Epidermal melanocyte (primary cell): ENCODE measurements around the gene ZNF746.
"Not testable (repeated sequence)": the region's sequence is repeated elsewhere in the genome, so short reads cannot be mapped to it uniquely, and the experiment has no call there.

Experiments used
- DNase-seq: peaks from one replicate; pipeline ENCODE4 v3.0.0; 2011; ENCODE audit warnings: low spot score; ENCODE audit not compliant: insufficient read length

Gene ZNF746

GRCh38 chr7:149497467-149498261 lies at the start of gene ZNF746:
Gene ZNF746, minus strand, starts transcription at chr7:149497809. Its CDS starts 273 bp downstream, at chr7:149497536.
- DNase-seq: peak; percentile 79

- no peak for DNase-seq
Measured at GRCh38 chr7:149547126-149547525, 49.5 kb upstream of the ZNF746 start.

GRCh38 chr7:149546331-149546730 lies 48.7 kb upstream of the ZNF746 start:
- no peak for DNase-seq

GRCh38 chr7:149544028-149544427 lies 46.4 kb upstream of the ZNF746 start:
- no peak for DNase-seq

GRCh38 chr7:149532654-149533053 lies 35.0 kb upstream of the ZNF746 start:
- DNase-seq: no peak

- DNase-seq: no peak
Measured at GRCh38 chr7:149529136-149529718, 31.6 kb upstream of the ZNF746 start.

- no peak for DNase-seq
Measured at GRCh38 chr7:149527414-149527813, 29.8 kb upstream of the ZNF746 start.

GRCh38 chr7:149525280-149525679 lies 27.7 kb upstream of the ZNF746 start:
- no peak for DNase-seq

- no peak for DNase-seq
Measured at GRCh38 chr7:149524394-149524793, 26.8 kb upstream of the ZNF746 start.

GRCh38 chr7:149510248-149510647 lies 12.6 kb upstream of the ZNF746 start:
- DNase-seq: no peak

GRCh38 chr7:149509774-149510173 lies 12.2 kb upstream of the ZNF746 start:
- no peak for DNase-seq

GRCh38 chr7:149505551-149505950 lies 7.9 kb upstream of the ZNF746 start:
- DNase-seq: no peak

- no peak for DNase-seq
Measured at GRCh38 chr7:149501651-149502050, 4.0 kb upstream of the ZNF746 start.

- DNase-seq: no peak
Measured at GRCh38 chr7:149500910-149501309, 3.3 kb upstream of the ZNF746 start.

- DNase-seq: no peak
Measured at GRCh38 chr7:149500201-149500600, 2.6 kb upstream of the ZNF746 start.

GRCh38 chr7:149498811-149499210 lies 1.2 kb upstream of the ZNF746 start:
- no peak for DNase-seq

- DNase-seq: no peak
Measured at GRCh38 chr7:149496642-149497391, 792 bp downstream of the ZNF746 start.

GRCh38 chr7:149495785-149496641 lies 1.6 kb downstream of the ZNF746 start:
- DNase-seq: no peak

GRCh38 chr7:149494738-149495368 lies 2.8 kb downstream of the ZNF746 start:
- no peak for DNase-seq

- DNase-seq: not testable (repeated sequence)
Measured at GRCh38 chr7:149493975-149494374, 3.6 kb downstream of the ZNF746 start.

- no peak for DNase-seq
Measured at GRCh38 chr7:149493366-149493765, 4.2 kb downstream of the ZNF746 start.
